ENCODE results near the gene NME2.
"Not testable (repeated sequence)": the region's sequence is repeated elsewhere in the genome, so short reads cannot be mapped to it uniquely, and the experiment has no call there.

The NME2 gene

DNA sequence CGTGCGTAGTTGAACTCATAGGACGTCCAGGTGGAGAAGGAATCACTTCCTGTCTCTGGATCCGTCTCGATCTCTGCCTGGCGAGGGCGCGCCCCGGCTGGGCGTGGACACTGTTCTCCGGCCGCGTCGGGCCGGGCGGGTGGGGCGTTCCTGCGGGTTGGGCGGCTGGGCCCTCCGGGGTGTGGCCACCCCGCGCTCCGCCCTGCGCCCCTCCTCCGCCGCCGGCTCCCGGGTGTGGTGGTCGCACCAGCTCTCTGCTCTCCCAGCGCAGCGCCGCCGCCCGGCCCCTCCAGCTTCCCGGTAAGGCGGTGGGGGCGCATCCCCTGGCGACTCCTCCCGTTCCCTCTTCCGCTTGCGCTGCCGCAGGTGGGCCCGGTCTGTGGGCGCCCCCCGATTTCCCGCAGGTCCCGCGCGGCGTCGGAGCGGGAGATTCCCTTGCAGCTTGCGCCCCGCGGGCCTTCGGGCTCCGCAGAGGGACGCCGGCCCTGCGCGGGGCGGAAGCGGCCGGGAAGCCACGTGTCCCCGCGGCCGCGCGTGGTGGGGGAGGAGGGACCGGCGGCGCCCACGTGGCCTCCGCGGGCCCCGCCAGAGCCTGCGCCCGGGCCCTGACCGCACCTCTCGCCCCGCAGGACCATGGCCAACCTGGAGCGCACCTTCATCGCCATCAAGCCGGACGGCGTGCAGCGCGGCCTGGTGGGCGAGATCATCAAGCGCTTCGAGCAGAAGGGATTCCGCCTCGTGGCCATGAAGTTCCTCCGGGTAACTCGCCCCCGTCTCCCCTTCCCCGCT, at the start of gene NME2:
Gene NME2, plus strand, starts transcription at position 214 of the 789 bp plus-strand sequence. Its CDS starts 420 bp downstream, at position 634.
- Mint-ChIP-seq H3K27me3 (no peaks in the 10 kb centered on the region), H3K27ac (peak within 1 kb of the TSS; percentile 100), H3K4me1 (peaks cover 40% of the 10 kb centered on the region), H3K36me3 (peaks cover 23% of the 10 kb centered on the region), H3K9me3 (no peaks in the 10 kb centered on the region), H3K4me3 (peak within 1 kb of the TSS; percentile 94)

DNA sequence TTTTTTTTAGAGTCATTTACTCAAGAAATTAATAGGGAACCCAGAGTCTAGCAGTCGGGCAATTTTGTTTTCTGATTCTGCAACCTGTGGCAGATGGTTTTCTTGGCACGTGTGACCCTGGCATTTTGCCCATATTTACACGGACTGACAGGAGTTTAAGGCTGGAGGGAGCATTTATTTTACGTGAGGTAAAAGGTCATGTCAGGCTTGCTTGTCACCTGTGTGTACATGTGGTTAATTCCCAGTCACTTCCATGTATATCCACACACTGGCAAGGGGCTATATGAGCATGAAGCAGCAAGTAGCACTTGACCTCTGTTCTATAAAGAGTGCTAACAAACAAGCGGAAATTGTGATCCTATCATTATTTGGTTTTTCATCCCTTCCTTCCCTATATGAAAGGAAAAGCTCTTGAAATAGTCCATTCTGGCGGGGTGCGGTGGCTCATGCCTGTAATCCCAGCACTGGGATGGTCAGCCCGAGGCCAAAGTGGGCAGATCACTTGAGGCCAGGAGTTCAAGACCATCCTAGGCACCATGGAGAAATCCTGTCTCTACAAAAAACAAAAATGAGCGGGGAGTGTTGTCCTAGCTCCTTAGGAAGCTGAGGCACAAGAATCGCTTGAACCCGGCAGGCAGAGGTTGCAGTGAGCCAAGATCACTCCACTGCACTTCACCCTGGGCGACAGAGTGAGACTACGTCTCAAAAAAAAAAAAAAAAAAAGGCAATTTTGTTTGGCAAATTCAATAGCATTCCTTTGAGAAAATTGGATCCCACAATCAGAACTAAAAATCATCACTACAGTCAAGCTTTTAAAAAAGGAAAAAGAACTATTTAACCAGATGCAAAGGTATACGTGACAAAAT, 47.6 kb upstream of the NME2 start:
- H3K36me3 Mint-ChIP-seq: no peaks in the 10 kb centered on the region
- peak overlapping the region; percentile 94 for H3K4me3 Mint-ChIP-seq
- H3K27ac Mint-ChIP-seq: no peak overlapping the region

GRCh38 chr17:51119415-51120356, 46.5 kb upstream of the NME2 start:
- Mint-ChIP-seq H3K4me1 (peaks cover 71% of the 10 kb centered on the region), H3K27me3 (no peaks in the 10 kb centered on the region), H3K4me3 (peak overlapping the region; percentile 94), H3K36me3 (no peaks in the 10 kb centered on the region), H3K9me3 (no peaks in the 10 kb centered on the region), H3K27ac (peak overlapping the region; percentile 94)

More for the DNA sequence above, 47.6 kb upstream of the NME2 start:
- H3K4me1 Mint-ChIP-seq: peaks cover 71% of the 10 kb centered on the region
- H3K9me3 Mint-ChIP-seq: no peaks in the 10 kb centered on the region
- H3K27me3 Mint-ChIP-seq: no peaks in the 10 kb centered on the region

DNA sequence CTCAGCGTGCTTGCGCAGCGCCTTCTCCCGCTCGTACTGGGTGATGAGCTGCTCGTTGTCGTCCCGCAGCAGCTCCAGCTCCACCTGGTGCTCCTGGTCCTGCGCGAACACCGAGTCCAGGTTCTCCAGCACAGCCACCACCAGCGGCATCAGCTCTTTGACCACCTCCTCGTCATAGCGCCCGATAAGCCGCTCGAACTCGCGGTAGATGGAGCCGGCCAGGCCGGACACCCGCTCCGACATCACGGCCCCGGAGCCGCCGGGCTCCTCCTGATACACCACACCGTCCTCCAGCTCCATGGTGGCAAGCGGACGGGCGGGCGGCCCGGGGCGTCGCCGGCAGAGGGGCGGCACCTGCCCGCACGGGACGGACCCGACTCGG, 45.9 kb upstream of the NME2 start:
- no peaks in the 10 kb centered on the region for H3K36me3 Mint-ChIP-seq
- no peaks in the 10 kb centered on the region for H3K9me3 Mint-ChIP-seq
- no peaks in the 10 kb centered on the region for H3K27me3 Mint-ChIP-seq
- H3K4me3 Mint-ChIP-seq: peak overlapping the region; percentile 94
- H3K4me1 Mint-ChIP-seq: peaks cover 65% of the 10 kb centered on the region
- H3K27ac Mint-ChIP-seq: peak overlapping the region; percentile 94

GRCh38 chr17:51120739-51121619, 45.2 kb upstream of the NME2 start, which contains the start of gene SPAG9:
Gene SPAG9, minus strand, starts transcription at chr17:51120868. Its CDS starts 212 bp downstream, at chr17:51120656.
- H3K27me3 Mint-ChIP-seq: no peaks in the 10 kb centered on the region
- peaks cover 59% of the 10 kb centered on the region for H3K4me1 Mint-ChIP-seq
- H3K27ac Mint-ChIP-seq: peak within 1 kb of the TSS; percentile 98

GRCh38 chr17:51121620-51122472, 44.4 kb upstream of the NME2 start:
- peak overlapping the region; percentile 98 for H3K27ac Mint-ChIP-seq
- H3K27me3 Mint-ChIP-seq: no peaks in the 10 kb centered on the region
- peaks cover 50% of the 10 kb centered on the region for H3K4me1 Mint-ChIP-seq
- no peaks in the 10 kb centered on the region for H3K9me3 Mint-ChIP-seq
- H3K36me3 Mint-ChIP-seq: no peaks in the 10 kb centered on the region
- peak overlapping the region; percentile 89 for H3K4me3 Mint-ChIP-seq

More at GRCh38 chr17:51120739-51121619, 45.2 kb upstream of the NME2 start, which contains the start of gene SPAG9:
- Mint-ChIP-seq H3K36me3 (no peaks in the 10 kb centered on the region), H3K9me3 (no peaks in the 10 kb centered on the region), H3K4me3 (peak within 1 kb of the TSS; percentile 94)

GRCh38 chr17:51122473-51123115, 43.6 kb upstream of the NME2 start:
- H3K9me3 Mint-ChIP-seq, H3K27me3 Mint-ChIP-seq, H3K36me3 Mint-ChIP-seq: not testable (repeated sequence)
- Mint-ChIP-seq H3K27ac (peak overlapping the region; percentile 98), H3K4me3 (peak overlapping the region; percentile 89), H3K4me1 (peaks cover 43% of the 10 kb centered on the region)

GRCh38 chr17:51124640-51125503, 41.3 kb upstream of the NME2 start:
- H3K27me3 Mint-ChIP-seq: no peaks in the 10 kb centered on the region
- peaks cover 21% of the 10 kb centered on the region for H3K4me1 Mint-ChIP-seq
- no peaks in the 10 kb centered on the region for H3K36me3 Mint-ChIP-seq
- no peak overlapping the region for H3K4me3 Mint-ChIP-seq
- no peak overlapping the region for H3K27ac Mint-ChIP-seq
- H3K9me3 Mint-ChIP-seq: no peaks in the 10 kb centered on the region

GRCh38 chr17:51128076-51128475, 38.1 kb upstream of the NME2 start:
- Mint-ChIP-seq H3K4me1 (peaks cover under 1% of the 10 kb centered on the region), H3K9me3 (no peaks in the 10 kb centered on the region), H3K27ac (no peak overlapping the region), H3K36me3 (no peaks in the 10 kb centered on the region), H3K27me3 (no peaks in the 10 kb centered on the region), H3K4me3 (no peak overlapping the region)

DNA sequence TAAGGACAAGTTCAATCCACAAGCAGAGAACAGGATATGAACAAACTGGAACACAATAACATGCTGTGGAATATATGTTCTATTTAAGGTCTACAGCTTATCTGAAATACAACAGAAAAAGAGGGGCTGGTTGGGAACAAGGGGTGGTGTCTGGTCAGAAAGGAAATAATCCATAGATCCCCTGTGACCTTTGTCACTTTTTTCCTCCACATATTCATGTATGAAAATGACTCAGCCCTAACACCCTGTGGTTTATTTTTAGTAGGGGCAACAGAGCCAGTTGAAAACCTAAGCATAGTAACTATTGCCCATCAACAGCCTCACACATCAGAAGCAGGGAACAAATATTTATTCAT, 33.3 kb upstream of the NME2 start:
- Mint-ChIP-seq H3K9me3 (no peaks in the 10 kb centered on the region), H3K27ac (no peak overlapping the region), H3K4me3 (no peak overlapping the region), H3K36me3 (no peaks in the 10 kb centered on the region), H3K27me3 (no peaks in the 10 kb centered on the region), H3K4me1 (peaks cover 3% of the 10 kb centered on the region)

DNA sequence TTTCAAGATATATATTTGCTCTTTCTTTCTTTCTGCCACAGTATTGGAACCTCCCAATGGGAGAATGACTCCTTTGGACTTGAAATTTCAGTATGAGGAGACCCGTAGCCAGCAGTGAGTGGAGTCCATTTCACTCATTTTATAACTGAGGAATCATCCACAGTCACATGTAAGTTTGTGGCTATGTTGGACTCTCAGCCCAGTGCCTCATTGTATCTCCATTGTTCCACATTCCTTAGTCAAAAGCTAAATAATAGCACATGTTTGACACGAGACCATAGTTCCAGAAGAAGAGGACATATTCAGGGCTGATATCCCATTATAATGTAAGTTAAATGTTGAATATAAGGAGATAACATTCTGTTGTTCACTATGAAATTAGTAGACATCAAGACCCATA, 32.8 kb upstream of the NME2 start:
- Mint-ChIP-seq H3K36me3 (no peaks in the 10 kb centered on the region), H3K27ac (no peak overlapping the region), H3K27me3 (no peaks in the 10 kb centered on the region), H3K4me1 (peaks cover 3% of the 10 kb centered on the region), H3K9me3 (no peaks in the 10 kb centered on the region), H3K4me3 (no peak overlapping the region)

- no peaks in the 10 kb centered on the region for H3K9me3 Mint-ChIP-seq
- no peak overlapping the region for H3K4me3 Mint-ChIP-seq
- no peak overlapping the region for H3K27ac Mint-ChIP-seq
- H3K36me3 Mint-ChIP-seq: no peaks in the 10 kb centered on the region
- H3K4me1 Mint-ChIP-seq: peaks cover 3% of the 10 kb centered on the region
- H3K27me3 Mint-ChIP-seq: no peaks in the 10 kb centered on the region
Measured at GRCh38 chr17:51135956-51136355, 30.3 kb upstream of the NME2 start.

Measured in activated naive CD4-positive, alpha-beta T cell treated with anti-CD3 and anti-CD28 coated beads, Interleukin-2, amount 50 U/mL, for 24 hours (primary cell).